Neural cell (in vitro differentiated cells): ENCODE measurements around the gene ISYNA1. TPM values are rescaled to one million over a fixed set of nuclear protein-coding genes. Genes with fewer than 3 reads are reported as not detected.

ENCODE experiments used
- H2AFZ ChIP-seq: fragments of 200-600, 300-800 bp; sonication (generic), shearing (Covaris generic); 2 replicates; pipeline ENCODE4 v1.6.0; 2014; ENCODE audit warnings: low read depth, mild to moderate bottlenecking, antibody characterized with exemption, low read length, moderate library complexity
- H3F3A ChIP-seq: fragments of 200-600 bp; shearing (Covaris generic); 2 replicates; pipeline ENCODE4 v1.6.1; 2016; ENCODE audit warnings: mild to moderate bottlenecking, moderate library complexity, mixed read lengths, antibody characterized with exemption, low read length; ENCODE audit not compliant: insufficient read depth, poor library complexity, severe bottlenecking
- H3K27ac ChIP-seq: fragments of 200-600, 300-800 bp; sonication (generic), shearing (Covaris generic); 2 replicates; pipeline ENCODE4 v1.5.1; 2014; ENCODE audit warnings: mild to moderate bottlenecking, low read length, moderate library complexity
- H3K27me3 ChIP-seq: fragments of 300-800, 200-600 bp; sonication (generic), shearing (Covaris generic); 2 replicates; pipeline ENCODE4 v1.6.0; 2014; ENCODE audit warnings: mild to moderate bottlenecking, low read depth, low read length, moderate library complexity; ENCODE audit not compliant: insufficient read depth
- H3K36me3 ChIP-seq: fragments of 300-800, 200-600 bp; sonication (generic), shearing (Covaris generic); 2 replicates; pipeline ENCODE4 v1.5.1; 2014; ENCODE audit warnings: mild to moderate bottlenecking, antibody characterized with exemption, low read length, moderate library complexity; ENCODE audit not compliant: insufficient read depth
- H3K4me2 ChIP-seq: fragments of 300-800, 200-600 bp; sonication (generic), shearing (Covaris generic); 2 replicates; pipeline ENCODE4 v1.6.0; 2014; ENCODE audit warnings: mild to moderate bottlenecking, low read length
- H3K4me3 ChIP-seq: fragments of 300-800, 200-600 bp; sonication (generic), shearing (Covaris generic); 2 replicates; pipeline ENCODE4 v1.5.1; 2014; ENCODE audit warnings: mild to moderate bottlenecking, low read length, moderate library complexity
- H3K79me2 ChIP-seq: fragments of 200-600 bp; shearing (Covaris generic); replicated peaks from 2 replicates; pipeline ENCODE4 v1.6.0; 2014; ENCODE audit warnings: mild to moderate bottlenecking, low read length, moderate library complexity; ENCODE audit not compliant: insufficient read depth
- H3K9ac ChIP-seq: fragments of 300-800, 200-600 bp; sonication (generic), shearing (Covaris generic); 2 replicates; pipeline ENCODE4 v1.6.1; 2016; ENCODE audit warnings: mild to moderate bottlenecking, low read length, mixed read lengths
- H3K9me2 ChIP-seq: fragments of 200-600 bp; shearing (Covaris generic); 2 replicates; pipeline ENCODE4 v1.6.1; 2016; ENCODE audit warnings: mild to moderate bottlenecking, low read length, mixed read lengths; ENCODE audit not compliant: insufficient read depth
- H3K9me3 ChIP-seq: fragments of 200-600, 300-800 bp; sonication (generic), shearing (Covaris generic); 2 replicates; pipeline ENCODE4 v1.6.1; 2016; ENCODE audit warnings: mild to moderate bottlenecking, mixed run types, low read length, moderate library complexity, mixed read lengths
- H4K20me1 ChIP-seq: fragments of 200-600 bp; shearing (Covaris generic); 2 replicates; pipeline ENCODE4 v1.6.1; 2016; ENCODE audit warnings: mild to moderate bottlenecking, mixed run types; ENCODE audit not compliant: insufficient read depth
- CTCF ChIP-seq: fragments of 450-650 bp; IDR thresholded peaks from 2 replicates; pipeline ENCODE4 v1.5.1; 2014; ENCODE audit warnings: antibody characterized with exemption, mild to moderate bottlenecking, moderate library complexity; ENCODE audit not compliant: poor library complexity, severe bottlenecking
- EP300 ChIP-seq: fragments of 450-650 bp; conservative IDR thresholded peaks from 2 replicates; pipeline ENCODE4 v1.6.1; 2014; ENCODE audit warnings: antibody characterized with exemption, mild to moderate bottlenecking, moderate library complexity; ENCODE audit not compliant: poor library complexity, severe bottlenecking
- EZH2 ChIP-seq: fragments of 200-600, 300-800 bp; shearing (Covaris generic), sonication (generic); IDR thresholded peaks from 2 replicates; pipeline ENCODE4 v1.6.1; 2014; ENCODE audit warnings: antibody characterized with exemption, low read length, borderline replicate concordance, mild to moderate bottlenecking; ENCODE audit not compliant: insufficient read depth, poor library complexity, severe bottlenecking
- MXI1 ChIP-seq: fragments of 450-650 bp; conservative IDR thresholded peaks from 2 replicates; pipeline ENCODE4 v1.6.1; 2014; ENCODE audit warnings: antibody characterized with exemption, mild to moderate bottlenecking; ENCODE audit not compliant: poor library complexity, severe bottlenecking
- POLR2AphosphoS5 ChIP-seq: IDR thresholded peaks from 2 replicates; pipeline ENCODE4 v1.6.1; 2012
- RAD21 ChIP-seq: fragments of 450-650 bp; conservative IDR thresholded peaks from 2 replicates; pipeline ENCODE4 v1.6.1; 2014; ENCODE audit warnings: antibody characterized with exemption, mild to moderate bottlenecking, moderate library complexity
- REST ChIP-seq: IDR thresholded peaks from 2 replicates; pipeline ENCODE4 v1.6.1; 2012; ENCODE audit warnings: borderline replicate concordance
- SMC3 ChIP-seq: fragments of 450-650 bp; conservative IDR thresholded peaks from 2 replicates; pipeline ENCODE4 v1.6.1; 2014; ENCODE audit warnings: antibody characterized with exemption, mild to moderate bottlenecking, moderate library complexity; ENCODE audit not compliant: poor library complexity
- TAF1 ChIP-seq: IDR thresholded peaks from 2 replicates; pipeline ENCODE4 v1.6.1; 2012; ENCODE audit warnings: low read depth
- polyA plus RNA-seq: library from polyadenylated mRNA; depleted of rRNA; stranded (reverse); fragments of >200 nt; gene quantifications from 2 replicates; pipeline ENCODE4 v1.2.3, GENCODE V29; 2014

The ISYNA1 gene
- polyA plus RNA-seq, 1 donor from 2014 or later = 123 TPM

DNA sequence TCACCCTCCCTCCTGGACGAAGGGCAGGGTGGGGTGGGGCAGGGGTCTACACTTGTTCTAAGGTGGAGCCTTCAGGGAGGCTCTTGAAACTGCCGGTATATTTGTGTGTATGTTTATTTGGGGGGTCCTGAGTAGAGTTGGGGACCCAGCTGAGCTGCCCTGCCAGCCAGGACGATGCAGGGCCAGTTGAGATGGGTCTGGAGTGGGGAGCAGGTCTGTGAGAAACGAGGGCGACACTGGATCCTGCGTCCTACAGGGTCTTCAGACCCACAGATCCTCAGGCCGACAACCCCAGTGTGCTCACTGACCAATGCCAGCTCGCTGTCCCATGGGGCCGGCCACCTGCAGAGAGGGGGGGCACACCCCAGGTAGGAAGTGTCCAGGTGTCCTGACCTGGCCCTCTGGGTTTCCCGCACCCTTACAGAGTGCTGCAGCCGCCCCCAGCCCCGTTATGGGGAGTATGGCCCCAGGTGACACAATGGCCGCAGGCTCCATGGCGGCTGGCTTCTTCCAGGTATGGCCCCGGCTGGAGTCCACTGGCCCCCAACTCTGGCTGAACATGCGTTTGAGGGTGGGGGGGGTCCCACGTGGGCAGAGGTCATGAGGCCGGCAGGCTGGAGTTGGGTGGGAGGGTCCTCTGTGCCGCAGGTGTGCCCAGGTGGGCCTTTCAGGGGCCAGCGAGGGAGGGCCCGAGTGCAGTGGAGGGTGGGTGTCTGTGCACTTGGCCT is 7.4 kb downstream of the ISYNA1 start:
- no peaks in the 10 kb centered on the region for H3K79me2 ChIP-seq
- no peaks in the 10 kb centered on the region for H3K27me3 ChIP-seq
- TF ChIP-seq POLR2AphosphoS5 (no peak), RAD21 (no peak), TAF1 (no peak), SMC3 (no peak), EZH2 (no peak), EP300 (no peak), MXI1 (no peak)
- H2AFZ ChIP-seq = no peak overlapping the region
- H3K9me2 ChIP-seq = no peaks in the 10 kb centered on the region
- H3K27ac ChIP-seq = peak overlapping the region; percentile 92
- no peak overlapping the region for H3K9ac ChIP-seq
- no peaks in the 10 kb centered on the region for H3F3A ChIP-seq
- no peak overlapping the region for H3K4me3 ChIP-seq
- no peaks in the 10 kb centered on the region for H3K9me3 ChIP-seq
- H3K36me3 ChIP-seq = no peaks in the 10 kb centered on the region
- H4K20me1 ChIP-seq = no peaks in the 10 kb centered on the region
- H3K4me2 ChIP-seq = no peak overlapping the region

DNA sequence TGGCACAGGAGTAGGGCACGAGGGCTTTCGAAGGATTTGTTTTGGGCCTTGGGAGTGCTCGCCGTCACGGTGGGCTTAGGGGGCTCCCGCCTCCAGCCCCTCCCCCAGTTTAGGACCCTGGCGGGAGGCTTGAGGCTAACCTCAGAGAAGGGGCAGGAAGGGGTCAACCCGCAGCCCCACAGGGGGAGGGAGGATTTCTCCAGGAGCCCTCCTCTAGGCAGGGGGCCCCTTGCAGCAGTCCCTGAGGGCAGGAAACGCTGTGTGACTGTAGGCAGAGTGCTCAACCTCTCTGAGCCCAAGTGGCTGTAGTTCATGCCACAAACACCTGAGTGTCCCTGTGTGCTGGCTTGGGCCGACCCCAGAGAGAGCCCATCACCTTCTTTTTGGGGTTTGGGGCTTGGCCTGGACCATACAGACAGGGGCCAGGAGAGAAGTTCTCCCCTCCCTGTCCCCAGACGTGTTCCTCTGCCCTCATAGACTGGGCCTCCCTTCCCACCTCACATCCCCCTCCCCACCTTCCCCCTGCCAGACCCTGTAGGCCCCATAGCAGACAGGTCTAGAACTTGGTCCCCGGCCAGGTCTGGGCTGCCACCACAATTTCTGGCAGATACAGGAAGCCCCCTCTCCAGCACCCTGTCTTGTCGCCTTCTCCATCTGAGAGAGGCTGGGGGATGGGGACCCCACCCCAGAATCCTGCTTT is 8.1 kb downstream of the ISYNA1 start:
- H3K9me2 ChIP-seq = no peaks in the 10 kb centered on the region
- peak overlapping the region; percentile 44 for H3K4me2 ChIP-seq
- H3K9me3 ChIP-seq = no peaks in the 10 kb centered on the region
- no peaks in the 10 kb centered on the region for H4K20me1 ChIP-seq
- peak overlapping the region; percentile 75 for H3K9ac ChIP-seq
- TF ChIP-seq POLR2AphosphoS5 (no peak), REST (no peak), EP300 (no peak), CTCF (no peak), TAF1 (no peak), EZH2 (no peak), MXI1 (no peak), SMC3 (no peak), RAD21 (no peak)
- H3K27ac ChIP-seq = peak overlapping the region; percentile 92
- no peaks in the 10 kb centered on the region for H3K27me3 ChIP-seq
- H3F3A ChIP-seq = no peaks in the 10 kb centered on the region
- no peak overlapping the region for H2AFZ ChIP-seq
- H3K79me2 ChIP-seq = no peaks in the 10 kb centered on the region
- H3K36me3 ChIP-seq = no peaks in the 10 kb centered on the region
- peak overlapping the region; percentile 70 for H3K4me3 ChIP-seq
